A549 treated with Mapracorat at 1 μM for 4 hours (cell line): ENCODE results near the gene CLEC7A. TPM values are rescaled to one million over a fixed set of nuclear protein-coding genes. Genes with fewer than 3 reads are reported as not detected.

Source experiments
- total RNA-seq: library from RNA; stranded (reverse); fragments of 200-300 nt; extraction: Qiagen RNA extraction; gene quantifications from 5 replicates; pipeline ENCODE4 v1.2.3, GENCODE V29; 2022

CLEC7A gene
- total RNA-seq, result not detected in 5 replicates

DNA sequence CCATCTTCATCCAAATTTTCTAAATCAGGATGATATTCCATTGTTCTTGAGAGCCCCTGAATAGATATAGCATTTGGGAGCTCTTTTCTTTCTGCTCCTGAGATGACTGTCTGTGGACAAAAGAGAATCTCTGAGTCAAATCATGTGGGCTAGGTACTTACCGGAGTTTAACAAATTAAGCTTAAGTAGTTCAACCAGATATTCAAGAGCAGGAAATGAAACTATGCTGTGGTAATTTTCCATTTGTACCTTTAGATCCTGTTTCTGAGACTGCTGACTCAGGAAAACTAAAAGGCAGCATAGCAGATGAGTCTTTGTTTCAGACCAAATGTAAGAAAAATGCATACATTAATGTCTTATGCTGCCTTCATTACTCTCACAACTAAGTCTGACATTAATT, at the start of gene CLEC7A:
TSS of gene CLEC7A (minus strand) at position 158 of the 400 bp plus-strand sequence. CDS start at position 41, 117 bp downstream.

DNA sequence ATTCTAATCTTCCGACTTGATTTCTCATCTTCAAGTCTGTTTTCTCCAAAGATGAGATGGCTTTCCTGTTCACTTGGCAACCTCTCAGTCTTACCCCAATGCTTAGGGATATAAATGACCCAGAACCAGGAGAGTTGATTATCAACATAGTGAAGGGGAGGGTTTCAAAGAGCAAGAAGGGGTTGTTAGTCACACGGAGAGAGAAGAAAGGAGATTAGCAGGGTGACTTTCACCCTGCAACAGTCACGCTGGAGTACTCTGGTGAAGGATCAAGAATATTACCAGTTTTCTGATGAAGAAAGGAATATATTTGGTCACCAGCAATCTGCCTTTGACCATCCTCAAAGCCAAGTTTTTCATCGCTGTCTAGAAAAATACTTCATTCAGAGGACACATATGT, 48.8 kb upstream of the CLEC7A start, which contains the start of gene TMEM52B:
TSS of gene TMEM52B (plus strand) at position 212 of the 400 bp plus-strand sequence. CDS start 543 bp downstream, outside the sequence.

DNA sequence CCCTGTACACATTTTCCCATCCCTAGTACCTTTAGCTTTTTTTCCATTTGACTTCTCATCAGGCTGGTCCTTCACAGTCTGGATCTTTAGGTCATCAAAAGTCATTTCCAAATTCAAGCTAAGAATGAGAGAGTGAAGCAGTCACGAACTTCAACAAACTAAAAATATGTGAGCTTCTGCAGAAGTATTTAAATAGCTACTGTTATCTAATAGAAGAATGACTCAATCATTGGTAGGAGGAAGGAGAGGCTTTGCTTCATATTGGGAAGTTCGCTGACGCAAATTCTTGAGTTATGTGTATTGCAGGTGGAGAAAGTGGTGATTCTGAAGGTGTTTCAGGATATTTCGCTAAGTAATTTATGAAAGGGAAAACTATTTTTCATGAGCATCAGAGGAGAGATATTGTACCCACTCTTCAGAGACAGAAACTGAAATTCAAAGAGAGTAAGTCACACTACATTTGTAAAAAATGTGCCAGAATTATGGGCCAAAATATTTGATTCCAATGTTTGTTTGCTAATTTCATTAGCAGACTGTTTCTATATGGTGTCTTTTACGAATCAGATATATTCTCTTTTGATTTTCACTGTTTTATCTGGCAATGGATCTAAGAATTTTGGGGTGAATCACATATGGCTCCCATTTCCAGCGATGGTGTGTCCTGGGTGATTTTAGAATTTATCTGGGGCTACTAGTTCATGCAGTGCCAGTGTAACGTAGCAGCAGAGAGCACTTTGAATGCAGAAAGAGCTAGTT, 42.2 kb upstream of the CLEC7A start, which contains the start of gene OLR1:
TSS of gene OLR1 (minus strand) at position 160 of the 756 bp plus-strand sequence. CDS start at position 105, 55 bp downstream.

DNA sequence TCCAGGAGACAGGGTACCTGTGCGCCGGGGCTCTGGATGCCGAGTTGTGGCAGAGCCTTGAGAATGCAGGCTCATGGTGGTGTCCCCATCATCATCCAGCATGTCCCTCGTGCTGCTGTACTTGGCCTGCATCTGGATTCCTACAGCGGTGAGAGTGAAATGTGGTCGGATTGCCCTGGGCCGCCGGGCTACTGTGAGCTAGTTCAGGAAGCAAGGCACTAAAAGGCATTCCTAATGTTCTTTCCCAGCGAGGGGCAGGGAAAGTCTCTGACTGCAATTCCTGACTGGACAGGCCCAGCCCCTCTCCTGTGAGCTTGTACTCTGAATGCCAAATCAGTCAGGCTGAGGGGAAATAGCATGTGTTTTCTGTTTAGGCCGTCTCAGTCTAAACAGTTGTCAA, 31.2 kb downstream of the CLEC7A start, which contains the start of gene CLEC1A:
TSS of gene CLEC1A (minus strand) at position 195 of the 400 bp plus-strand sequence. CDS start at position 132, 63 bp downstream.

Other genes starting within 250 kb of the CLEC7A start
- not detected in 5 replicates for gene KLRF2, start 248.7 kb downstream of the CLEC7A start, total RNA-seq
- gene CLEC2A, start 197.8 kb downstream of the CLEC7A start, total RNA-seq, result not detected in 5 replicates
- not detected in 5 replicates for gene CLEC12A, start 158.8 kb downstream of the CLEC7A start, total RNA-seq
- not detected in 5 replicates for gene CLEC1B, start 131.1 kb downstream of the CLEC7A start, total RNA-seq
- not detected in 5 replicates for gene CLEC12B, start 119.6 kb downstream of the CLEC7A start, total RNA-seq
- gene CLEC9A, start 99.5 kb downstream of the CLEC7A start, total RNA-seq, result not detected in 5 replicates
- gene CLEC1A, start 31.2 kb downstream of the CLEC7A start, total RNA-seq, result not detected in 5 replicates
- gene OLR1, start 41.9 kb upstream of the CLEC7A start, total RNA-seq, result 0.82 to 1.3 TPM (median 1.2 TPM) in 5 replicates
- 0.09 to 0.33 TPM (median 0.29 TPM) in 3 of 5 replicates, not detected in the others for gene TMEM52B, start 48.8 kb upstream of the CLEC7A start, total RNA-seq
- gene GABARAPL1, start 82.7 kb upstream of the CLEC7A start, total RNA-seq, result 34.2 to 43.8 TPM (median 39.9 TPM) in 5 replicates
- not detected in 5 replicates for gene KLRD1, start 177.7 kb upstream of the CLEC7A start, total RNA-seq